ENCODE results near the gene BLOC1S5. TPM values are rescaled to one million over a fixed set of nuclear protein-coding genes. Genes with fewer than 3 reads are reported as not detected.

The BLOC1S5 gene
- total and polyA plus RNA-seq, 2 of the 13 experiments (the other 11 are each of a cell fraction or from before 2014, with no cell fraction given), result 10.5 to 41.5 TPM

- TF ChIP-seq ZIK1 (CRISPR knock-in tag; IDR thresholded peaks at IDR 0.05; ENCODE audit: borderline replicate concordance, low read depth), result no peak
- no peak for TF ChIP-seq HMGA1 (CRISPR knock-in tag; conservative IDR thresholded peaks at IDR 0.05)
- TF ChIP-seq ZFP37 (CRISPR knock-in tag; IDR thresholded peaks at IDR 0.05; ENCODE audit: borderline replicate concordance), result no peak
- TF ChIP-seq ZNF232 (CRISPR knock-in tag; IDR thresholded peaks at IDR 0.05; ENCODE audit: borderline replicate concordance), result no peak
- TF ChIP-seq, protein P1, sequence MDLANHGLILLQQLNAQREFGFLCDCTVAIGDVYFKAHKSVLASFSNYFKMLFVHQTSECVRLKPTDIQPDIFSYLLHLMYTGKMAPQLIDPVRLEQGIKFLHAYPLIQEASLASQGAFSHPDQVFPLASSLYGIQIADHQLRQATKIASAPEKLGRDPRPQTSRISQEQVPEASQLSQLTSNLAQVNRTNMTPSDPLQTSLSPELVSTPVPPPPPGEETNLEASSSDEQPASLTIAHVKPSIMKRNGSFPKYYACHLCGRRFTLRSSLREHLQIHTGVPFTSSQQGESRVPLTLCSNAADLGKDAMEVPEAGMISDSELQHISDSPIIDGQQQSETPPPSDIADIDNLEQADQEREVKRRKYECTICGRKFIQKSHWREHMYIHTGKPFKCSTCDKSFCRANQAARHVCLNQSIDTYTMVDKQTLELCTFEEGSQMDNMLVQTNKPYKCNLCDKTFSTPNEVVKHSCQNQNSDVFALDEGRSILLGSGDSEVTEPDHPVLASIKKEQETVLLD (CRISPR knock-in tag; IDR thresholded peaks at IDR 0.05; ENCODE audit: low read depth), result no peak
- TF ChIP-seq ZNF282 (IDR thresholded peaks at IDR 0.05; ENCODE audit: partially characterized antibody), result no peak
- TF ChIP-seq, protein P2, sequence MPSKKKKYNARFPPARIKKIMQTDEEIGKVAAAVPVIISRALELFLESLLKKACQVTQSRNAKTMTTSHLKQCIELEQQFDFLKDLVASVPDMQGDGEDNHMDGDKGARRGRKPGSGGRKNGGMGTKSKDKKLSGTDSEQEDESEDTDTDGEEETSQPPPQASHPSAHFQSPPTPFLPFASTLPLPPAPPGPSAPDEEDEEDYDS (CRISPR knock-in tag; IDR thresholded peaks at IDR 0.05), result no peak
- TF ChIP-seq IRX3 (CRISPR knock-in tag; IDR thresholded peaks at IDR 0.05; ENCODE audit: borderline replicate concordance, low read depth), result no peak
- TF ChIP-seq SMYD3 (CRISPR knock-in tag; IDR thresholded peaks at IDR 0.05), result no peak
- peak; percentile 92 for TF ChIP-seq HNF4A (CRISPR knock-in tag; IDR thresholded peaks at IDR 0.05)
- no peak for TF ChIP-seq HDAC1 (CRISPR knock-in tag; IDR thresholded peaks at IDR 0.05)
- TF ChIP-seq RBAK (CRISPR knock-in tag; IDR thresholded peaks at IDR 0.05), result peak; percentile 86; the same call in 1 of the 2 replicates
- TF ChIP-seq NR1H2 (CRISPR knock-in tag; IDR thresholded peaks at IDR 0.05; ENCODE audit: borderline replicate concordance, low read depth), result no peak
- no peak for TF ChIP-seq HDAC2 (CRISPR knock-in tag; IDR thresholded peaks at IDR 0.05)
- TF ChIP-seq RXRB (CRISPR knock-in tag; IDR thresholded peaks at IDR 0.05; ENCODE audit: borderline replicate concordance), result peak; percentile 62; the same call in 1 of the 2 replicates
- TF ChIP-seq ZNF710 (CRISPR knock-in tag; IDR thresholded peaks at IDR 0.05; ENCODE audit: borderline replicate concordance), result no peak
- TF ChIP-seq, protein P3, sequence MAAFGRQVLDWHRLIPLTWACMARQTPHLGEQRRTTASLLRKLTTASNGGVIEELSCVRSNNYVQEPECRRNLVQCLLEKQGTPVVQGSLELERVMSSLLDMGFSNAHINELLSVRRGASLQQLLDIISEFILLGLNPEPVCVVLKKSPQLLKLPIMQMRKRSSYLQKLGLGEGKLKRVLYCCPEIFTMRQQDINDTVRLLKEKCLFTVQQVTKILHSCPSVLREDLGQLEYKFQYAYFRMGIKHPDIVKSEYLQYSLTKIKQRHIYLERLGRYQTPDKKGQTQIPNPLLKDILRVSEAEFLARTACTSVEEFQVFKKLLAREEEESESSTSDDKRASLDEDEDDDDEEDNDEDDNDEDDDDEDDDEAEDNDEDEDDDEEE (CRISPR knock-in tag; IDR thresholded peaks at IDR 0.05), result no peak
- TF ChIP-seq ZNF530 (CRISPR knock-in tag; IDR thresholded peaks at IDR 0.05; ENCODE audit: low read depth), result no peak
- no peak for TF ChIP-seq ZSCAN21 (CRISPR knock-in tag; IDR thresholded peaks at IDR 0.05; ENCODE audit: borderline replicate concordance)
- no peak for TF ChIP-seq SATB2 (CRISPR knock-in tag; IDR thresholded peaks at IDR 0.05)
- TF ChIP-seq SETDB1 (CRISPR knock-in tag; IDR thresholded peaks at IDR 0.05; ENCODE audit: borderline replicate concordance), result no peak
- TF ChIP-seq ZMYM3 (CRISPR knock-in tag; IDR thresholded peaks at IDR 0.05), result no peak
- peak; percentile 86 for TF ChIP-seq GATAD2A (CRISPR knock-in tag; IDR thresholded peaks at IDR 0.05)
- TF ChIP-seq, protein P4, sequence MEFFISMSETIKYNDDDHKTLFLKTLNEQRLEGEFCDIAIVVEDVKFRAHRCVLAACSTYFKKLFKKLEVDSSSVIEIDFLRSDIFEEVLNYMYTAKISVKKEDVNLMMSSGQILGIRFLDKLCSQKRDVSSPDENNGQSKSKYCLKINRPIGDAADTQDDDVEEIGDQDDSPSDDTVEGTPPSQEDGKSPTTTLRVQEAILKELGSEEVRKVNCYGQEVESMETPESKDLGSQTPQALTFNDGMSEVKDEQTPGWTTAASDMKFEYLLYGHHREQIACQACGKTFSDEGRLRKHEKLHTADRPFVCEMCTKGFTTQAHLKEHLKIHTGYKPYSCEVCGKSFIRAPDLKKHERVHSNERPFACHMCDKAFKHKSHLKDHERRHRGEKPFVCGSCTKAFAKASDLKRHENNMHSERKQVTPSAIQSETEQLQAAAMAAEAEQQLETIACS (CRISPR knock-in tag; IDR thresholded peaks at IDR 0.05), result no peak
- TF ChIP-seq KDM5A (IDR thresholded peaks at IDR 0.05; ENCODE audit: borderline replicate concordance, low read length), result no peak
- peak; percentile 79; the same call in 1 of the 2 replicates for TF ChIP-seq ZFP1 (CRISPR knock-in tag; IDR thresholded peaks at IDR 0.05)
- no peak for TF ChIP-seq BRCA1 (CRISPR knock-in tag; IDR thresholded peaks at IDR 0.05)
Observed at GRCh38 chr6:8110725-8111124, 46.5 kb upstream of the BLOC1S5 start (continued).
